SU-DHL-6 (cell line): ENCODE results near the gene LENEP.

Experiments used
- EZH2phosphoT487 ChIP-seq: fragments of 200-600 bp; sonication (generic), shearing (Covaris generic); conservative IDR thresholded peaks from 2 replicates; pipeline ENCODE4 v1.6.1; 2018; ENCODE audit warnings: mild to moderate bottlenecking, antibody characterized with exemption, low read length, moderate library complexity, mixed read lengths
- TF ChIP-seq, protein P1 (sequence below): fragments of 200-600 bp; sonication (generic); IDR thresholded peaks from one replicate; pipeline ENCODE4 v1.5.1; 2017; ENCODE audit warnings: antibody characterized with exemption, mild to moderate bottlenecking, low read length, moderate library complexity; ENCODE audit not compliant: insufficient read depth, poor library complexity, severe bottlenecking

GRCh38 chr1:154953611-154954038 is 39.8 kb upstream of the LENEP start:
- no peak for TF ChIP-seq EZH2phosphoT487
- TF ChIP-seq, protein P1, sequence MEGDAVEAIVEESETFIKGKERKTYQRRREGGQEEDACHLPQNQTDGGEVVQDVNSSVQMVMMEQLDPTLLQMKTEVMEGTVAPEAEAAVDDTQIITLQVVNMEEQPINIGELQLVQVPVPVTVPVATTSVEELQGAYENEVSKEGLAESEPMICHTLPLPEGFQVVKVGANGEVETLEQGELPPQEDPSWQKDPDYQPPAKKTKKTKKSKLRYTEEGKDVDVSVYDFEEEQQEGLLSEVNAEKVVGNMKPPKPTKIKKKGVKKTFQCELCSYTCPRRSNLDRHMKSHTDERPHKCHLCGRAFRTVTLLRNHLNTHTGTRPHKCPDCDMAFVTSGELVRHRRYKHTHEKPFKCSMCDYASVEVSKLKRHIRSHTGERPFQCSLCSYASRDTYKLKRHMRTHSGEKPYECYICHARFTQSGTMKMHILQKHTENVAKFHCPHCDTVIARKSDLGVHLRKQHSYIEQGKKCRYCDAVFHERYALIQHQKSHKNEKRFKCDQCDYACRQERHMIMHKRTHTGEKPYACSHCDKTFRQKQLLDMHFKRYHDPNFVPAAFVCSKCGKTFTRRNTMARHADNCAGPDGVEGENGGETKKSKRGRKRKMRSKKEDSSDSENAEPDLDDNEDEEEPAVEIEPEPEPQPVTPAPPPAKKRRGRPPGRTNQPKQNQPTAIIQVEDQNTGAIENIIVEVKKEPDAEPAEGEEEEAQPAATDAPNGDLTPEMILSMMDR: no peak
